Endothelial cell of umbilical vein (primary cell): ENCODE data around the gene AKAIN1. TPM values are rescaled to one million over a fixed set of nuclear protein-coding genes. Genes with fewer than 3 reads are reported as not detected.

Experiments
- BruUV-seq: library from RNA; stranded (reverse); fragments of 400-500 nt; replicated peaks from 2 replicates; lab custom pipeline; 2021; lab: Mats Ljungman, UMichigan
- CTCF ChIA-PET: fragments of 300-600, 350-600 bp; sonication (Branson Sonifier 250); formaldehyde crosslinking; loops from one replicate; lab custom pipeline; 2021; ENCODE audit warnings: antibody characterized with exemption, inconsistent platforms; lab: Charles Lee
- POLR2A ChIA-PET: fragments of 300-600, 350-600 bp; sonication (Branson Sonifier 250); formaldehyde crosslinking; loops from one replicate; lab custom pipeline; 2021; ENCODE audit warnings: antibody characterized with exemption, inconsistent platforms; lab: Charles Lee
- DNase-seq: peaks from one replicate; pipeline ENCODE4 v3.0.0-alpha.2; 2011; ENCODE audit warnings: low read depth, low spot score
- FAIRE-seq: peaks from 2 replicates; lab custom pipeline; 2011; peaks lifted over from hg19 to GRCh38; lab: Jason Lieb, UNC
- H2AFZ ChIP-seq: 2 replicates; pipeline ENCODE4 v1.6.0; 2012; ENCODE audit warnings: low read depth, low read length, control low read depth, inconsistent platforms
- H3K27ac ChIP-seq: 2 replicates; pipeline ENCODE4 v1.5.1; 2011; ENCODE audit warnings: low read depth, mild to moderate bottlenecking, control low read depth, low read length, moderate library complexity; ENCODE audit not compliant: insufficient read depth
- H3K27me3 ChIP-seq, 2 experiments: 2 replicates each; pipeline versions ENCODE4 v1.6.0 to v1.6.1; 2011; ENCODE audit warnings: low read length in 2 of 2, mixed read lengths in 1 of 2; ENCODE audit not compliant: control insufficient read depth in 2 of 2, insufficient read depth in 2 of 2
- H3K36me3 ChIP-seq, 2 experiments: 2 replicates in 1 of 2; 3 replicates in 1 of 2; pipeline ENCODE4 v1.5.1; 2011; ENCODE audit warnings: low read length in 2 of 2, mild to moderate bottlenecking in 1 of 2, moderate library complexity in 1 of 2; ENCODE audit not compliant: control insufficient read depth in 2 of 2, insufficient read depth in 2 of 2; ENCODE audit errors: extremely low read depth in 1 of 2
- H3K4me1 ChIP-seq: 3 replicates; pipeline ENCODE4 v1.5.1; 2011; ENCODE audit warnings: mild to moderate bottlenecking, low read length; ENCODE audit not compliant: control insufficient read depth, insufficient read depth; ENCODE audit errors: extremely low read depth
- H3K4me2 ChIP-seq: 2 replicates; pipeline ENCODE4 v1.6.1; 2011; ENCODE audit warnings: low read length, control low read depth, mixed read lengths; ENCODE audit not compliant: insufficient read depth
- H3K4me3 ChIP-seq, 3 experiments: fragments of 200-600 bp in 1 of 3; sonication (generic), shearing (Covaris generic) in 1 of 3; replicated peaks in 1 of 3; 2 replicates each; pipeline ENCODE4 v1.5.1; 2011 to 2016; ENCODE audit warnings: control low read depth in 3 of 3, low read length in 3 of 3, mild to moderate bottlenecking in 2 of 3, inconsistent platforms in 1 of 3, low read depth in 1 of 3, moderate library complexity in 1 of 3; ENCODE audit not compliant: insufficient read depth in 1 of 3
- H3K79me2 ChIP-seq: 2 replicates; pipeline ENCODE4 v1.6.0; 2012; ENCODE audit warnings: low read length, inconsistent platforms; ENCODE audit not compliant: control insufficient read depth, insufficient read depth
- H3K9ac ChIP-seq: replicated peaks from 2 replicates; pipeline ENCODE3; 2011; ENCODE audit warnings: low read length, control low read depth; ENCODE audit not compliant: insufficient read depth; ENCODE audit errors: extremely low read depth
- H3K9me1 ChIP-seq: replicated peaks from 3 replicates; pipeline ENCODE4 v1.6.0; 2011; ENCODE audit warnings: mild to moderate bottlenecking, low read length; ENCODE audit not compliant: control insufficient read depth, insufficient read depth; ENCODE audit errors: extremely low read depth
- H3K9me3 ChIP-seq: replicated peaks from 2 replicates; pipeline ENCODE4 v1.5.1; 2012; ENCODE audit warnings: low read length, inconsistent platforms; ENCODE audit not compliant: control insufficient read depth, insufficient read depth
- H4K20me1 ChIP-seq: replicated peaks from 2 replicates; pipeline ENCODE3; 2011; ENCODE audit warnings: mild to moderate bottlenecking, low read length; ENCODE audit not compliant: control insufficient read depth, insufficient read depth; ENCODE audit errors: extremely low read depth
- CTCF ChIP-seq, 2 donors: IDR thresholded peaks; 1 replicate in 1 of 2; 2 replicates in 1 of 2; pipeline ENCODE4 v1.5.1; 2011; ENCODE audit warnings: low read length in 2 of 2, mild to moderate bottlenecking in 2 of 2, moderate library complexity in 2 of 2, control low read depth in 1 of 2, inconsistent platforms in 1 of 2, low read depth in 1 of 2; ENCODE audit not compliant: insufficient read depth in 1 of 2; ENCODE audit errors: extremely low read depth in 1 of 2
- EZH2 ChIP-seq: IDR thresholded peaks from 2 replicates; pipeline ENCODE4 v1.6.1; 2012; ENCODE audit warnings: borderline replicate concordance, low read depth, mild to moderate bottlenecking, moderate library complexity, low read length, inconsistent platforms; ENCODE audit not compliant: severe bottlenecking
- FOS ChIP-seq: IDR thresholded peaks from 2 replicates; pipeline ENCODE4 v1.6.1; 2011; ENCODE audit warnings: mild to moderate bottlenecking, low read length, moderate library complexity, borderline replicate concordance; ENCODE audit not compliant: insufficient read depth
- GATA2 ChIP-seq: IDR thresholded peaks from 2 replicates; pipeline ENCODE4 v1.7.0; 2011; ENCODE audit warnings: low read depth, mild to moderate bottlenecking, moderate library complexity, mixed read lengths, low read length; ENCODE audit not compliant: insufficient read length, insufficient read depth
- JUN ChIP-seq: IDR thresholded peaks from 2 replicates; pipeline ENCODE4 v1.6.1; 2011; ENCODE audit warnings: borderline replicate concordance, low read depth; ENCODE audit not compliant: insufficient read length, insufficient read depth
- MYC ChIP-seq: IDR thresholded peaks from one replicate; pipeline ENCODE4 v1.6.1; 2011; ENCODE audit warnings: mild to moderate bottlenecking, low read depth, low read length
- POLR2A ChIP-seq: IDR thresholded peaks from 2 replicates; pipeline ENCODE4 v1.6.1; 2012; ENCODE audit warnings: low read depth, mild to moderate bottlenecking, control low read depth, low read length
- POLR2AphosphoS5 ChIP-seq: IDR thresholded peaks from 2 replicates; pipeline ENCODE4 v1.6.1; 2012; ENCODE audit warnings: low read depth, mild to moderate bottlenecking, control low read depth, low read length, moderate library complexity; ENCODE audit not compliant: insufficient read depth
- dilution Hi-C: fragments of 300-500 bp; cut with MboI; formaldehyde crosslinking; loops from one replicate; pipeline ENCODE4 v1.15.0; 2019; ENCODE audit warnings: low sequenced_read_pairs; ENCODE audit not compliant: extremely low pct_ligation_motif_present
- intact Hi-C: fragments of 100-400 bp; cut with micrococcal nuclease; formaldehyde crosslinking; loops from one replicate; pipeline ENCODE4 v1.10.0; 2022
- polyA plus RNA-seq, 4 experiments: library from polyadenylated mRNA; depleted of rRNA in 3 of 4; stranded (reverse) in 3 of 4; unstranded in 1 of 4; fragments of >200 nt; gene quantifications; 2 replicates each; pipeline versions ENCODE4 v1.2.1 to v1.2.3, GENCODE V29; 2011 to 2012; ENCODE audit warnings: missing spikeins in 1 of 4
- total RNA-seq: library from RNA; stranded (reverse); gene quantifications from 2 replicates; pipeline ENCODE4 v1.2.3, GENCODE V29; 2021
- TF ChIP-seq, protein P1 (sequence below): IDR thresholded peaks from 2 replicates; pipeline ENCODE4 v1.6.1; 2011; ENCODE audit not compliant: insufficient read depth, insufficient read length

Gene AKAIN1
- total and polyA plus RNA-seq, 2 donors (not counting 3 experiments of a cell fraction or from before 2014, with no cell fraction given), result not detected

- POLR2A ChIA-PET, result no interaction called here
- no peak overlapping the region for H3K4me3 ChIP-seq
- H2AFZ ChIP-seq, result no peak overlapping the region
- no peaks in the 10 kb centered on the region for H3K9me3 ChIP-seq
- no peaks in the 10 kb centered on the region for H3K36me3 ChIP-seq
- BruUV-seq, result no TSS peak
- no peak for TF ChIP-seq EZH2
- TF ChIP-seq CTCF (IDR thresholded peaks at IDR 0.05; ENCODE audit: extremely low read depth in 1 of 2, insufficient read depth in 1 of 2, low read depth in 1 of 2, low read length in 2 of 2), result no peak
- no peak for TF ChIP-seq POLR2AphosphoS5
- TF ChIP-seq GATA2, result no peak
- TF ChIP-seq MYC, result no peak
- no peak for TF ChIP-seq POLR2A
- TF ChIP-seq, protein P1, sequence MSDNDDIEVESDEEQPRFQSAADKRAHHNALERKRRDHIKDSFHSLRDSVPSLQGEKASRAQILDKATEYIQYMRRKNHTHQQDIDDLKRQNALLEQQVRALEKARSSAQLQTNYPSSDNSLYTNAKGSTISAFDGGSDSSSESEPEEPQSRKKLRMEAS, result no peak
- TF ChIP-seq FOS, result no peak
- no peak for TF ChIP-seq JUN
- H3K9ac ChIP-seq, result no peak overlapping the region
- FAIRE-seq, result no peak
- H3K79me2 ChIP-seq, result no peaks in the 10 kb centered on the region
- no peak overlapping the region for H3K27ac ChIP-seq
- dilution Hi-C loops, result no loop called here
- CTCF ChIA-PET, result no interaction called here
- H4K20me1 ChIP-seq, result no peaks in the 10 kb centered on the region
- intact Hi-C loops, result no loop called here
- no peaks in the 10 kb centered on the region for H3K9me1 ChIP-seq
- H3K4me2 ChIP-seq, result no peak overlapping the region
- DNase-seq, result no peak
- no peaks in the 10 kb centered on the region for H3K4me1 ChIP-seq
- no peaks in the 10 kb centered on the region for H3K27me3 ChIP-seq
Measured at GRCh38 chr18:5110266-5110665, 86.8 kb downstream of the AKAIN1 start.
